DLD1 (cell line): ENCODE results near the gene INSYN2B.
"Not testable (repeated sequence)": the region's sequence is repeated elsewhere in the genome, so short reads cannot be mapped to it uniquely, and the experiment has no call there.

Experiments
- in situ Hi-C: cut with HindIII; loops from 2 replicates; pipeline ENCODE4 v1.10.0; 2017; ENCODE audit warnings: low sequenced_read_pairs

INSYN2B gene

DNA sequence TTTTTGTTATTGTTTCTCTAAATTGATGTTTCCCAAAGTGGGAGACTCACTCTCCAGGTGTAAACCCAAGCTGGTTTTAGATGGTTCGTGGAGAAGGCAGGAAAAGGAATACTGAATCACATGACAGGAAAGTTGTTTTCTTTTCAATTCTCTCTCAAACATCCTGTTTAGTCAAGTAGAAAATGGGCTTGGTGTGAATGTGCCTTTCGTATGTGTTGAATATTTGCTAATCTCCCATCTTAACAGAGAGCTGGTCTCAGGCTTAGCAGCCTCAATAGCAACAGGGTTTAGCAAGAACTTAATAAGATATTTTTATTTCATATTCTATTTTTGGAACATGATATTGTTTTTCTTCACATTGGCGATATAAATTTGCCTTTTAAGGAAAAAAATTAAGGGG lies 119.7 kb downstream of the INSYN2B start:
- in situ Hi-C loops, result no loop called here

DNA sequence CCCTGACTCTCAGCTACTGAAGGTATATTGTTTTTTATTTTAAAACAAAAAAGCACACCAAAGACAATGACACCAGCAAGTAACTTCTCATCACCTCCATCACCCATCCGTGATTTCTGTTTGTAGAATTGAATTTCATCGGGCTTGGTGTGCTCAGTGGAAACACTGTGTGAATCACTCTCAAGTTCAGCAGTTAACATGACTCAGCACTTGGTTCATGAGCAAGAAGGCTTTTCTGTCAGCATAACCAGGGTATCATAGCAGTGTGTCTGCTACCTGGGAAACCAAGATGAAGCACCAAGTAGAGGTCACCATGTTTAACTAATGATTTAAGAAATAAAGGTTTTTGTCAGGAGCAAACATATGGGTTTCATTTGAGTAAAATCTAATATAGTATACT lies 123.7 kb downstream of the INSYN2B start:
- in situ Hi-C loops, result no loop called here

GRCh38 chr5:169851321-169851850 lies 128.9 kb downstream of the INSYN2B start:
- in situ Hi-C loops, result no loop called here

GRCh38 chr5:169850409-169850808 lies 129.9 kb downstream of the INSYN2B start:
- in situ Hi-C loops, result no loop called here

GRCh38 chr5:169848792-169849191 lies 131.5 kb downstream of the INSYN2B start:
- in situ Hi-C loops, result no loop called here

- in situ Hi-C loops, result no loop called here
Observed at GRCh38 chr5:169848271-169848670, 132.0 kb downstream of the INSYN2B start.

- in situ Hi-C loops, result no loop called here
Observed at GRCh38 chr5:169847519-169847918, 132.8 kb downstream of the INSYN2B start.

DNA sequence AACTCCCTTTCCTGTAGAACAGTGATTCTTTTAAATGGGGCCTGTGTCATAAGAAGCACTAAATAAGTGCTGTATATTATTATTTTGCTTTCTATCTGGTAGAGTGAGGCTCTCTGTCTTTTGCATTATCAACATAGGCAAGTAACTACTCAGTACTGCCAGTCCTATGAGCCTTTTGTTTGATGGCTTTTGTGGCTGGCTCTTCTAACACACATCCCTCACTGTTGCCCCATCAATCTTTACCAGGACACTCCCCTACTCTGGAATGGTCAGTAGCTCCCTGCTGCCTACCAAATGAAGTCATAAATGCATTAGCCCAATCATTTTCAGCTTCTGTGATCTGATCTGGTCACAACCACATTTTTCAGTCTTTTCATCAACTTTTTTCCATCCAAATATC lies 137.6 kb downstream of the INSYN2B start:
- in situ Hi-C loops, result no loop called here

DNA sequence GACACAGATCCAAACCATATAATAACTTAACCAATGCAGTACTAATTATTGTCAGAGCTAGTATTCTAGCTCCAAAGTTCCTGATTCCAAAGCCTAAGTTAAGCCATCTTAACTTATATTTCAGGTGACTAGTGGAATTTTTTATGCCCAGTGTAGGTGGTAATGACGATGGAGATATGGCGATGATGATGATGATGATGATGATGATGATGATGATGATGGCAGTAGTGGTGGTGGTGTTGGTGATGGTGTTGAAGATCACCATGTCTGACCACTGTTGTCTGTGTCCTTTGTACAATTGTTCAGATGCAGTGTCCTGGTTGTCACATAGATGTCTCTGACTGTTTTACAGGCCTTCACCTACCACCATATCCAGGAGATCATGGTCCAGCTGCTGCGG lies 139.9 kb downstream of the INSYN2B start:
- in situ Hi-C loops, result no loop called here

GRCh38 chr5:169838688-169839087 lies 141.6 kb downstream of the INSYN2B start:
- in situ Hi-C loops, result no loop called here

DNA sequence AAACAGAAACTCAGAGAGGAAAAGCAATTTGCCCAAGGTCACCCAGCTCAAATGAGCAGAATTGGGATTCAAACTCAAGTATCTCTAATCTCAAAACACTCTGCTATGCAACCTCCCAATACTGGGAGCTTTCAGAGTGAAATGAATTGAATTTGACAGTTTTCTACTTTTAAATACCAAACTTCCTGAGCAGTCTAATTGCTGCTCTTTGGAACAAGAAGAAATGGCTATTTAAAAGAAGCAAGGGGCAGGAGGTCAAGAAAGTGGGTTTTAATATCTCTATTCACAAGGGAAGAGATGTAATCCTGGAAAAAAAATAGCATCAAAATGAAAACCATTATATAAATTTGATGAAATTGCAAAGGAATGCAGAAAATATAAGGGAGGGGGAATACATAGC lies 142.6 kb downstream of the INSYN2B start:
- in situ Hi-C loops, result no loop called here

GRCh38 chr5:169836835-169837536 lies 143.3 kb downstream of the INSYN2B start:
- in situ Hi-C loops, result no loop called here

- in situ Hi-C loops, result not testable (repeated sequence)
Observed at GRCh38 chr5:169834540-169834939, 145.8 kb downstream of the INSYN2B start.

DNA sequence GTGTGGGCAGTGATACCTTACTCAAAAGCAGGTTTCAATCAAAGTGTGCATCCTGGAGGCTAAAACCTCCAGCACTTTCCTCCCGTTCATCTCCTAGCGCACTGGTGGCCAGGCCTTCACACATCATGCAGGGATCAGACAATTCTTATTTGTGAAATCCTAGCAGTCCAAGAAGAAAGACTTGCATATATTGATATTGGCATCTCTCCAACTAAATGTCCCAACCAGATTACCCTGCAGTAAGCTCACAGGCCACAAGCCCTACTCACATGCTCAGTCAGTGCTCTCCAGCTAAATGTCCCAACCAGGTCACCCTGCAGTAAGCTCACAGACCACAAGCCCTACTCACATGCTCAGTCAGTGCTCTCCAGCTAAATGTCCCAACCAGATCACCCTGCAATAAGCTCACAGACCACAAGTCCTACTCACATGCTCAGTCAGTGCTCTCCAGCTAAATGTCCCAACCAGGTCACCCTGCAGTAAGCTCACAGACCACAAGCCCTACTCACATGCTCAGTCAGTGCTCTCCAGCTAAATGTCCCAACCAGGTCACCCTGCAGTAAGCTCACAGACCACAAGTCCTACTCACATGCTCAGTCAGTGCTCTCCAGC lies 146.5 kb downstream of the INSYN2B start:
- in situ Hi-C loops, result not testable (repeated sequence)

DNA sequence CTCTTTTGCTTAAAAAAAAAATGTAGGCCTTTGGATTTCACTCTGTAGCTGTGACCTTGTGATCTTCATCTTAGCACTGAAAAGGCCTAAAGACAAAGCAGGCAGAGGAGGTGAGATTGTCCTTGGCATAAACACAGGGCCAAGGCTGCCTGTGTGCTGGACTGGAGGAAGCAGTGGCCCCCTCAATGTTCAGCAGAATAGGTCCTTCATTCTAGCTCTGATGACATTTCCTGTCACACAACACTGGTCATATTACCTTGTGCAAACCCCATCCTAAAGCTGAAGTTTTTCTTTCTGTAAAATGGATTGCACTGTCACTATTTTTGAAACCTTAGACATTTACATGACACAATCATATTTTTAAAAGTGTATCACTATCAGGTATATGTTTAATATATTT lies 147.4 kb downstream of the INSYN2B start:
- in situ Hi-C loops, result no loop called here

DNA sequence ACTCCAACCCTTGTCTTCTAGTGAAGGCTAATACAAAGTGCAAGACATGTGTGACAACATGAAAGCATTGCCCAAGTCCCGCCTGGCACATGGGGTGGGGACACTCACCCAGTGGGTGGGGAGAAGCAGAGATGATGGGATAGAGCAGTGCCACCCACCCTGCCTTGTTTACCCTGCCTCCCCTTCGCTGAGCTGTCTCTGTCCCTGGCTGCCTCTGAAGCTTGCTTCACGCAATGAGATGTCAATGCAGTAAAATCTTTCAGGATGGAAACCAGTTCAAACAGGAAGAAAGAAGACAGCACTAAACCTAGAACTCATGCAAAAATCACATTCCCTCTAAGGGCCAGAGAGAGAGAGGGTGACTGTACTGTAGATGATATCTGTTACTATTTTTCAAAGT lies 148.0 kb downstream of the INSYN2B start:
- in situ Hi-C loops, result no loop called here

DNA sequence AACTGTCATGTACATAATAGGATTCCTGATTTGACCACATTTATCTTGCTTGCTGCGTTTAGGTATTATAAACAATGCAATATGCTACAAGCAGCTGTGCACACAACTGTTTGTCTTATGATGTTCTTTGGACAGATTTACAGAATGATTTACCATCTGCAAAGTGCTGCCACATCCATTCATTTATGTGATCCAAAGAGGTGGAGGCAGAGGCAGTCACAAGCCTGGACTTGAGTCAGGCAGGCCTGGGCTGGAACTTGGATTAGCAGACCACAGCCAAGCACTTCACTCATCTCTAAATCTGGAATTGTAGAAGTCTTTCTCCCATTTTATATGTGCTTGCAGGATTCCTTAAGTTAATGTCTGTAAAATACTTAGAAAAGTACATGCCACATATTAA lies 149.0 kb downstream of the INSYN2B start:
- in situ Hi-C loops, result no loop called here

DNA sequence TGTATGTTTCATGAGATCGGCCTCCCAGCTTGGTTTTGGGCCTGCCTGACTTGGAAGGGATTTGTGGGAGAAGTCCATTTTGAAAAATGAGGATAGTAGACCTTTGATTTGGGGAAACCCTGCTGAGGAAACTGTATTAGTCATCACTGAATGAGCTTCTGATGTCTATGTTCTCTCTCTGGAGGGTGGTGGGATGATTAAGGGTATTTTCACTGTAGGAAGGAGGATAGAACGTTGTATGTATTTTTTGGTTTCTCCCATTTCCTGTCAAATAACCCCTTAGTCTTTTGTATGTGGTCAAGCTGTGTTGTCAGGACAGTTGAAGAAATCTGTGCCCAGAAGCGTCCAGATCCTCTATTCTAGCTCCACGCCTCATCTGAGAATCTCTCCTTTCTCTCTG lies 151.9 kb downstream of the INSYN2B start:
- in situ Hi-C loops, result no loop called here

DNA sequence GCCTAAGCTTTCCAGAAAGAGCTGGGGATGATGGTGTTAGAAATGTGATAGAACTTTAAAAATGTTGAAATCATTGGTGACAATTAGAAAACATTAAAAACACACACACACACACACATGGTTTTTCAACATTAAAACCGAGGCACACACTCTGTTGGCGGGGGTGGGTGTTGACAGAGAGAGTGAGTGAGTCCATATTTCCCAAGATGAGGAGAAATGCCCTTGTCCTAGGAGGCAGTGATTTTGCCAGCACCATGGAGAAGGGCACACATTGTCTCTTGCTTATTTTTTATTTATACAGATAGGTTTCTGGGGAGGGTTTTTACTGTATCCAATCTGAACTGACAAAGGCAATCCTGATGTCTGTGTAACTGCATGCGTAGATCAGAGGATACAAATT lies 152.5 kb downstream of the INSYN2B start:
- in situ Hi-C loops, result no loop called here

GRCh38 chr5:169826618-169827017 lies 153.7 kb downstream of the INSYN2B start:
- in situ Hi-C loops, result no loop called here

- in situ Hi-C loops, result no loop called here
Observed at GRCh38 chr5:169817031-169817430, 163.3 kb downstream of the INSYN2B start.

- in situ Hi-C loops, result no loop called here
Observed at GRCh38 chr5:169814522-169814921, 165.8 kb downstream of the INSYN2B start.
